PFSK-1 (cell line): ENCODE results near the gene PPP1R10.

Source experiments
- FOXP2 ChIP-seq: optimal IDR thresholded peaks from 2 replicates; pipeline ENCODE3; 2011; ENCODE audit warnings: borderline replicate concordance, control low read depth, inconsistent platforms; ENCODE audit not compliant: insufficient read depth; ENCODE audit errors: extremely low read length, extremely low read depth
- POLR2AphosphoS5 ChIP-seq: IDR thresholded peaks from 2 replicates; pipeline ENCODE4 v1.6.1; 2012; ENCODE audit warnings: low read depth, mild to moderate bottlenecking, control low read depth, low read length, moderate library complexity
- SIN3A ChIP-seq: IDR thresholded peaks from 2 replicates; pipeline ENCODE4 v1.6.1; 2012; ENCODE audit warnings: mild to moderate bottlenecking, low read length, moderate library complexity, borderline replicate concordance; ENCODE audit not compliant: insufficient read depth
- TAF1 ChIP-seq: IDR thresholded peaks from 2 replicates; pipeline ENCODE4 v1.6.1; 2012; ENCODE audit warnings: low read length, control low read depth, borderline replicate concordance; ENCODE audit not compliant: insufficient read depth
- TF ChIP-seq, protein P1 (sequence below), 2 experiments: IDR thresholded peaks; 2 replicates each; pipeline versions ENCODE4 v1.6.1 to v1.8.0; 2011 to 2012; ENCODE audit warnings: low read depth in 2 of 2, low read length in 2 of 2, control low read depth in 1 of 2, inconsistent platforms in 1 of 2, mild to moderate bottlenecking in 1 of 2, moderate library complexity in 1 of 2; ENCODE audit not compliant: insufficient read depth in 1 of 2

PPP1R10 gene

DNA sequence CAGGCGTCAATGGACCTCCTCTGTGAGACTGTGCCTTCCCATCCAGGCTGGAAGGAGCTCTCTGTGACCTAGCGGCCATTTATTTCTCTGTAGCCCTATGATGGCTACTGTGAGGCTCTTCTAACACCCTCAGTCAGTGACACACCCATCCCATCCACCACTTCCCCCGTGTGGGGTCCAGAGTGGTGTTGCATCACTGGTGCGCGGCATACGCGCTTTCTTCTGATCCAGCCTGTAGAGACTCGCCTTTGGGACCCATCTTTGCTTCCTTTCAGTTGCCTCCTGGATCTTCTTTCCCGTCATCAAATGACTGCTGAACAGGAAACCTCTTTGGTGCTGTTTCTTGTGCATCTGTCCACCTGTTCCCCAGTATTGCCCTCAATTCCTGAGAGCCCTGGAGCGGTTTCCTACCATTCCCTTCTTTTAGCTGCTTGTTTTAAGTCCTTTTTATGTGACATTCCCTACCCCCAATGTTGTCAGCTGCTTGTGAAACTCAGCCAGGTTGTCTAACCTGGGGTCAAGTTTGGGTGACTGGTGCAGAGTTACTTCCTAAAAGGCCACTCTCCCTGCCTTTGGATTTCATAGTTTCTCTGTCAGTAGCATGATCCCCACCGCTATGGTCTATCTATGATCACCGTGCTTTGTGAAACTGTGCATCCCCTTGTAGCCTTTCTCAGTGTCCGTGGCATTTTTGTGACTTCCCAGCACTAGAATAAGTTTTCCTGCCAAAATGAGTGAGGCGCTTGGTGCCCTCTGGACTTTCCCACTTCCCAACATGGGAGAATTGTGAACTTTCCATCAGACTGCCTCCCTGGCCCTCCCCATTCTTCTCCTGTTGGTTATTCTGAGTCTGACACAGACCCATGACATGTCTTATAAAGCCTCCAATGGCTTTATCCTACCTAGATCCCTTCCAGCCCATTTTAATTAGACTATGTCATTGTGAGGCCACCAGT, 54.3 kb downstream of the PPP1R10 start:
- no peak for TF ChIP-seq SIN3A
- no peak for TF ChIP-seq FOXP2
- TF ChIP-seq, protein P1, sequence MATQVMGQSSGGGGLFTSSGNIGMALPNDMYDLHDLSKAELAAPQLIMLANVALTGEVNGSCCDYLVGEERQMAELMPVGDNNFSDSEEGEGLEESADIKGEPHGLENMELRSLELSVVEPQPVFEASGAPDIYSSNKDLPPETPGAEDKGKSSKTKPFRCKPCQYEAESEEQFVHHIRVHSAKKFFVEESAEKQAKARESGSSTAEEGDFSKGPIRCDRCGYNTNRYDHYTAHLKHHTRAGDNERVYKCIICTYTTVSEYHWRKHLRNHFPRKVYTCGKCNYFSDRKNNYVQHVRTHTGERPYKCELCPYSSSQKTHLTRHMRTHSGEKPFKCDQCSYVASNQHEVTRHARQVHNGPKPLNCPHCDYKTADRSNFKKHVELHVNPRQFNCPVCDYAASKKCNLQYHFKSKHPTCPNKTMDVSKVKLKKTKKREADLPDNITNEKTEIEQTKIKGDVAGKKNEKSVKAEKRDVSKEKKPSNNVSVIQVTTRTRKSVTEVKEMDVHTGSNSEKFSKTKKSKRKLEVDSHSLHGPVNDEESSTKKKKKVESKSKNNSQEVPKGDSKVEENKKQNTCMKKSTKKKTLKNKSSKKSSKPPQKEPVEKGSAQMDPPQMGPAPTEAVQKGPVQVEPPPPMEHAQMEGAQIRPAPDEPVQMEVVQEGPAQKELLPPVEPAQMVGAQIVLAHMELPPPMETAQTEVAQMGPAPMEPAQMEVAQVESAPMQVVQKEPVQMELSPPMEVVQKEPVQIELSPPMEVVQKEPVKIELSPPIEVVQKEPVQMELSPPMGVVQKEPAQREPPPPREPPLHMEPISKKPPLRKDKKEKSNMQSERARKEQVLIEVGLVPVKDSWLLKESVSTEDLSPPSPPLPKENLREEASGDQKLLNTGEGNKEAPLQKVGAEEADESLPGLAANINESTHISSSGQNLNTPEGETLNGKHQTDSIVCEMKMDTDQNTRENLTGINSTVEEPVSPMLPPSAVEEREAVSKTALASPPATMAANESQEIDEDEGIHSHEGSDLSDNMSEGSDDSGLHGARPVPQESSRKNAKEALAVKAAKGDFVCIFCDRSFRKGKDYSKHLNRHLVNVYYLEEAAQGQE (IDR thresholded peaks at IDR 0.05; ENCODE audit: insufficient read depth in 1 of 2, low read depth in 2 of 2, low read length in 2 of 2) = no peak
- no peak for TF ChIP-seq POLR2AphosphoS5
- TF ChIP-seq TAF1 = no peak

DNA sequence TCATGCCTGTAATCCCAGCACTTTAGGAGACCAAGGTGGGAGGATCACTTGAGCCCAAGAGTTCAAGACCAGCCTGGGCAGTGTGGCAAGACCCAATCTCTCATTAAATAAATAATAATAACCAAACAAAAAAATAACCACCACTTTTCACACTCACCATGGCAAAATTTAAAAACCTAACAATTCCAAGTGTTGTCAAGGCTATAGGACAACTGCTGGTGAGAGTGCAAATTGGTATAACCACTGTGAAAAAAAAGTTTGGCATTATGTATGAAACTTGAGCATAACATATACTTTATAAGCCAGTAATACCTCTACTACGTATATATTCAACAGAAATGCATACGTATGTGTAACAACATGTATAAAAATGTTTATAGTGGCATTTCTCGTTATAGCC, 56.1 kb downstream of the PPP1R10 start:
- TF ChIP-seq SIN3A (no peak), FOXP2 (no peak), POLR2AphosphoS5 (no peak), TAF1 (no peak)

GRCh38 chr6:30557683-30557981, 59.4 kb downstream of the PPP1R10 start:
- TF ChIP-seq FOXP2 (no peak), POLR2AphosphoS5 (no peak), SIN3A (no peak), TAF1 (no peak)
- TF ChIP-seq, protein P1 (IDR thresholded peaks at IDR 0.05; ENCODE audit: insufficient read depth in 1 of 2, low read depth in 2 of 2, low read length in 2 of 2) = no peak

- TF ChIP-seq SIN3A (peak; percentile 62; the same call in 1 of the 2 replicates), FOXP2 (peak; percentile 3), POLR2AphosphoS5 (peak; percentile 86), TAF1 (peak; percentile 95)
- TF ChIP-seq, protein P1 (IDR thresholded peaks at IDR 0.05; ENCODE audit: insufficient read depth in 1 of 2, low read depth in 2 of 2, low read length in 2 of 2) = peak; percentile 52; a peak in 1 of 4 replicates
Measured at GRCh38 chr6:30556906-30557682, 59.9 kb downstream of the PPP1R10 start, which contains the start of gene PRR3. Gene PRR3 (plus strand): TSS chr6:30557295. CDS start chr6:30557345, 50 bp downstream.

DNA sequence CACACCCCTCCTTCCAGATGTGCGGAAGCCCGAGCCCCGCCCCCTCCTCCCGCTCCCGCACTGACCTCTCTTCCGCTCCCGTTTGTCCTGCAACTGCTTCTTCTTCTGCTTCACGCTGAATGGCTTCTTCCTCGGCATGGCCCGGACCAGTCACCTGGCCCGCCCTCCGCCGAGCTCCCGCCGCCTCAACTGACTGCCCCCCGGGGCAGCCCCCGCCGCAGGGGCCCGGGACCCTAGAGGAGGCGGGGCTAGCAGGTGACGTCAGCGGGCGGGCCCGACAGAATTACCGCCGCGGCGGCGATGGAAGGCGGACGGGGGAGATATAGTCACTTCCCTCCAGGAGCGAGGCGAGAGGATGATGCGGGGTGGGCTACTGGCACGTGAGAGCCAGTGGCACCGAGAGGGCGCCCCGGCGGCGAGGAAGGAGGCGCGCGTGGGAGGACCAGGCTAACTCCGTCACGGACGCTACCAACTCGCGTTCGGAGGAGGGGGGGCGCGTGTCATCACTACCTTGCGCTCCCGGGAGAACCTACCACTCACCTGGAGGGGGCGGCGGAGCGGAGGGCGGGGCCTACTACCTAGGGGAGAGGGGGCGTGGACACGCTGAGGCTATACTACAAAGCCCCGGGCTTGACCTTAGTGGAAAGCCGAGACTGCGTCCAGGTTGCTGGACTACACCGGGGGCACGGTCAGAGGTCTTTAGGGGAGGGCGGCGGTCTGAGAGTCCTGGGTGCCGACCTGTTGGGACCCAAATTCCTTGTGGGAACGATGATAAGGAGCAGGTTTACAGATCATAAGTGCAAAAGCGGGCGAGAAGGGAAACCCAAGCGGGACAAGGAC, 60.8 kb downstream of the PPP1R10 start, which contains the start of gene GNL1:
Gene GNL1 (minus strand): TSS at position 424 of the 840 bp plus-strand sequence. CDS start 286 bp downstream, at position 138.
- TF ChIP-seq FOXP2 = peak; percentile 86
- TF ChIP-seq, protein P1 (IDR thresholded peaks at IDR 0.05; ENCODE audit: insufficient read depth in 1 of 2, low read depth in 2 of 2, low read length in 2 of 2) = peak in 1 of 2 experiments; percentile 13; a peak in 1 of 4 replicates
- peak; percentile 43; the same call in 1 of the 2 replicates for TF ChIP-seq POLR2AphosphoS5
- TF ChIP-seq SIN3A = peak; percentile 70; the same call in 1 of the 2 replicates
- peak; percentile 46; the same call in 1 of the 2 replicates for TF ChIP-seq TAF1
